NCI-H526 (cell line): ENCODE data around the gene TTL.
"Not testable (repeated sequence)": the region's sequence is repeated elsewhere in the genome, so short reads cannot be mapped to it uniquely, and the experiment has no call there.

ENCODE experiments used
- DNase-seq, 2 experiments: peaks; one replicate each; lab custom pipeline; 2025; lab: John Stamatoyannopoulos, UW

The TTL gene

DNA sequence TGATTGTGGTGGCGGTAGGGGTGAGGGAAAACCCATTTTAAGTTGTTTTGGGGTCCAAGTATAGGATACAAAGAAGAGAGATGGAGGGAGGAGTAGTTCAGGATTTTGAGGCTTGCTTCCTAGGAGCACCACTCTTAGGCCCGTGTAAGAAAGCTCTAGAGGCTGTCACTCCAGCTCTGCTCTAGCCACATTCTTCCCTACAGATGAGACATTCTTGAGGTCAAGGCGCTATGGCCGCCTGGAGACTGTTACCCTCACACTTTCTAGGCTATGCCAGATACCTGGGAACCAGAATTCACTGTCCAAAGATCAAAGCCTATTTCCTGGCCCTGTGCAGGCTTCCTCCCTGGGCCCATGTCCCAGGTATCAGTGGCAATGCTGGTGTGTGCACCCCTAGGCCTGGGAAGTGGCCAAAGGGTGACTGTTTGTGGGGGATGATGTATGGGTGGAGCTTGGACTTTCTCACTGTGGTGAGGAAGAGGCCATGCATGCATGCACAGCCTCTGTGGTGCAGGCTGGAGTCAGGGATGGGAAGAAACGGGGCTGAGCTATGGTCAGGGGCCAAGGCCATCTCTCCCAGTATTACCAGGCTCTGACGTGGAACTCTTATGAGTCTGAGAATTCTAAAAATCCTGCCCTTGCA is 7.0 kb upstream of the TTL start:
- DNase-seq = no peak

- DNase-seq = no peak
Measured at GRCh38 chr2:112476434-112476833, 5.5 kb upstream of the TTL start.

GRCh38 chr2:112480530-112481049 is 1.4 kb upstream of the TTL start:
- peak in 1 of 2 experiments; percentile 43 for DNase-seq

DNA sequence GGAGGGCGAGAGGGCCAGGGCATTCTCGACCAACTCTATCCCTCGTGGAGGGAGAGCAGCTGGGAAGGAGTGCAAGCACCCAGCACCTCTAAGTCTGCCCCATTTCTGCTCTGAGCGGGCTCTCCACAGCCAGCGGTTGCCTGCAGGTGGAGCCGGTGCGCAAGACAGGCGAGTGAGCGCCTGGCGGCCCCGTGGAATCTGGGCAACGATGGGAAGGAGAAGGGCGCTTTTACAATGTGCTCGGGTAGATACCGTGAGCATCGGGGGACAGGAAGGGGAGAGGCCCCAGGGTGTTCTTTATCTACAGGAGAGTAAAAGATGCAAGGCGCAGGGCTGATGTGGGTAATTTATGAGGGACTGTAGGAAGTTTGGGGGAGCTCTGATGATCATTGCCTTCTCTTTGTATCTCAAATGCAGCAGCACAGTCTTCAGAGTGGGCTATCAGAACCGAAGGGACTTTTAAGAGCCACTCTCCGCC is 867 bp upstream of the TTL start:
- peak; percentile 63 to 90 for DNase-seq

DNA sequence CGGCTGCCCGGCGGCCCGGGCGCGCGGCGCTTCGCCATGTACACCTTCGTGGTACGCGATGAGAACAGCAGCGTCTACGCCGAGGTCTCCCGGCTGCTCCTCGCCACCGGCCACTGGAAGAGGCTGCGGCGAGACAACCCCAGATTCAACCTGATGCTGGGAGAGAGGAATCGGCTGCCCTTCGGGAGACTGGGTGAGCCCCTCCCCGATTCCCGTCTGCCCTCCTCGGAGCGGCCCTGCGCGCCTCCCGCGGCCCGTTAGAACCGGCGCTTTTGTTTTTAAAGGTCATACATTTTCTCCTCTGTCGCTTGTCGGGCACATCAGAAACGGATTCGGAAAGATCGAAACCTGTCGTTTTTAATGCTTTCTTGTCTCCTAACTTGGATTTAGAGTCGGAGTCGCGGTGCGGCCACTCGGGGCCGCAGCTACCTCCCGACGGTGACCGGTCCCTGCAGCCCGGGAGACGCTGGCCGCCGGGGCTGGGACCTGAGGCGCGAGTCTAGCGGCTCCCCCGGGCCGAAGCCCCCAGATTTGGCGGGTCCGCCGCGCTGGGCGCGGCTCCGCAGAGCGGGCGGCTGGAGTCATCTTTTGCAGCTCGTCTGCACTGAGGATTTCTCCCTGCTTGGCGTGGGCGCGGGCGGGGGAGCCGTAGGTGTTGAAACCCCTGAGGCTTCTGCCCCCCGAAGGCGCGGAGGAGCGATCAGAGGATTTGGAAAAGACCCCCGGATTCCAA is 519 bp downstream of the TTL start:
- DNase-seq = peak; percentile 20 to 74

- peak; percentile 38 to 64 for DNase-seq
Measured at GRCh38 chr2:112483042-112483473, 1.1 kb downstream of the TTL start.

GRCh38 chr2:112483831-112484230 is 1.9 kb downstream of the TTL start:
- DNase-seq = no peak

- no peak for DNase-seq
Measured at GRCh38 chr2:112485849-112486248, 3.9 kb downstream of the TTL start.

- DNase-seq = no peak
Measured at GRCh38 chr2:112486895-112487294, 4.9 kb downstream of the TTL start.

DNA sequence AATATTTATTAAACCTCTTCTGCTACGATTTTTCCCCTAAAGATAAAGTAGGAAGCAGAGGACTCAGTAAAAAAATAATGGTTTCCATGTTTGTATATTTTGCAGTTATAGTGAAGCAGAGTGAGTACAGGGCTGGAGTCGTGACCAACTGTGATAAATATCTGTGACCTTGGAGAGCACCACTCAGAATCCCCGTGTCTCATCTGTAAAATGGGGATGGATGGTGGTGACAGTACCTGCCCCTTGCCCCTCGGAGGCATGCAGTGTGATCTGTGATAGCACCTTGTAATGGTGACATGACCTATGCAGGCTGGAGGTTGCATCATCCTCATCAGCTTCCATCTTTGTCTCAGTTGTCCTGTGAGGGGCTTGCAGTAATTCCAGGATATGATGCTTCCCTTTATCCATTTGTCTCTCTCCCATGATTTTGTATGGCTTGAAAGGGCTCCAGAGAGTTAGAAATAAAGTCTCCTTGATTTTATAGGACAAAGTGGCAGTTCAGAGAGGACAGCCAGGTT is 5.5 kb downstream of the TTL start:
- no peak for DNase-seq

- no peak for DNase-seq
Measured at GRCh38 chr2:112488201-112488600, 6.2 kb downstream of the TTL start.

DNA sequence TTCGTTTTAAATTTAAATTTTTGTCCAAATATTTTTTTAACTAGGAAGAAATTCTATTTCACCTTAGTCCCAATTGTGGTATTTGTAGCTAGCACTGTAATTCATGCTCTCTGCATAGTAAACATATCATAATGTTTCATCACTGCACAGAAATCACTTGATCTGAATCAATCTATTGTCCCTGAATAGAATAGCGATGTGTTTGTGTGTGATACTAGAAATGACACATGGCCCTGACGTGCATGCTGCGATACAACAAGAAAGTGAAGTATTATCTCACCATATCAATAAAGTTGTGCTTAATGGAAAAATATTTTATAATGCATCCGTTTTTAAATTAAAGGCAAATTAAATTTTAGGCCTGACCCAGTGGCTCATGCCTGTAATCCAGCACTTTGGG is 10.0 kb downstream of the TTL start:
- no peak for DNase-seq

- no peak for DNase-seq
Measured at GRCh38 chr2:112493048-112493447, 11.1 kb downstream of the TTL start.

- no peak for DNase-seq
Measured at GRCh38 chr2:112493858-112494648, 12.1 kb downstream of the TTL start.

DNA sequence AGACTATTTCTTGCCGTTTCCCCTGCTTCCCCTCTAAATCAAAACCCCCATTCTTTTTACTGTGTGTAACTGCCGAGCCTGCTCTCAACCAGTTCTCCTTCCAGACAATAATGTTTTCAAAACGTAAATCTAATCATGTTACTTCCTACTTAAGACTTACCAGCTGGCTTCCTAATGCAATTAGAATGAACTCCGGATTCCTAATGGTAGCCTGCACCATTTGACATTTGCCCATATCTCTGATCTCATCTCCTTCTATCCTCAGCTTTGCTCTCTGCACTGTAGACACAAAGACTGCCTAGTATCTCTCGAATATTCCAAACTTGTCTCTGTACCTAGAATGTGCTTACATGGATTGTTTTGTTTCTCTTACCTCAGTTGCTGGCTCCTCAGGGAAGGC is 12.9 kb downstream of the TTL start:
- DNase-seq = no peak

DNA sequence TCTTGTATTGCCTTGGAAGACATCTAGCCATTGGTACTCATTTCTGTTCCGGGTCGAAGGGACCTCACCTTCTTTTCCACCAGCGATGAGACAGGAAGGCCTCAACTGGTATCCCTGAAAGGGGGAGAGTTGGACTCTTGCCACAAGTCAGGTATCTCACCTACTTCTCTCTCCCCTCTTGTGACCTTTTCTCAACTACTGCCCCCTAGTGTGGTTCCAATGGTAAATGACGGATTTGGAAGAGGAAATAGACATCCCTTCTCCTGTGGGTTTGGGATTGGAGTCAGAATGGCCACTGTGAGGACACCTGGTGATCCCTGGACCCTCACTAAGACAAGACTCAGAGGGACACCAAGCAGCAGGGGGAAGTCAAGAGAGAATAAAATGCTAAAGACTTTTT is 13.9 kb downstream of the TTL start:
- not testable (repeated sequence) for DNase-seq

DNA sequence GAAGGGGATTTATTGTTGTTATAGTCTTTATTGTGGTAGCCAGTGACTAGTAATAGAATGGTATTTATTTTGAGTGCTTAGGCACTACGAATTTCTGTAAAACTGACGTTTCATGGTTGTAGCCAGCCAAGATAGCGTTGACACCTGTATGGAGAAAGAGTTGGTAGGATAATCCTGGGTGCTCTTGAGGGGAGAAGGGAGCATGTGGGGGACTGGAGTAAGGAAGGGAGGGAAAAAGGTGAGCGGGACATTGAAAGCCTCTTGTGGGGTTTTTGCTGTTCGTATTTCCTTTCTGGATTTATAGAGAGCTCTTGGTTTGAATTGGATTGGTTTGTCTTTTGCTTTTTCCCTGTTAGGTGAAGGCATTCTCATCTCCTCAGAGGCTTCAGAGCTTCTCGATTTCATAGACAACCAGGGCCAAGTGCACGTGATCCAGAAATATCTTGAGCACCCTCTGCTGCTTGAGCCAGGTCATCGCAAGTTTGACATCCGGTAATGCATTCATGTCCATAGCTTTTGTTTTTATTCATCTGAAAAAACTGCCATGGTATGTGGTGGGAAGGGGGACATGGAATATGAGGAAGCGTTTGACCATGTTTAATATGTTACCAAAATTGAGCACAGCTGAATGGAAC is 19.0 kb downstream of the TTL start:
- DNase-seq = peak in 1 of 2 experiments; percentile 25

GRCh38 chr2:112509239-112509998 is 27.5 kb downstream of the TTL start:
- peak in 1 of 2 experiments; percentile 28 for DNase-seq

- DNase-seq = no peak
Measured at GRCh38 chr2:112516801-112517200, 34.8 kb downstream of the TTL start.

- no peak for DNase-seq
Measured at GRCh38 chr2:112518807-112519206, 36.9 kb downstream of the TTL start.

- DNase-seq = no peak
Measured at GRCh38 chr2:112519506-112519905, 37.5 kb downstream of the TTL start.
